Putamen (tissue), 1 donor: ENCODE results near the gene TRIM28.
"Not testable (repeated sequence)": the region's sequence is repeated elsewhere in the genome, so short reads cannot be mapped to it uniquely, and the experiment has no call there.

Experiments
- DNase-seq: peaks from one replicate; pipeline ENCODE4 v3.0.0-alpha.2; 2016; ENCODE audit warnings: low spot score

Gene TRIM28

GRCh38 chr19:58543826-58544590, at the start of gene TRIM28:
TRIM28 (plus strand) TSS chr19:58544064; CDS start chr19:58544758, 694 bp downstream.
- DNase-seq, result peak; percentile 98

- DNase-seq, result no peak
These were observed 46.2 kb upstream of the TRIM28 start for GRCh38 chr19:58497634-58498170.

GRCh38 chr19:58498316-58499020, 45.4 kb upstream of the TRIM28 start:
- no peak for DNase-seq

GRCh38 chr19:58499021-58499927, 44.6 kb upstream of the TRIM28 start:
- DNase-seq, result peak; percentile 99

- DNase-seq, result no peak
These were observed 43.6 kb upstream of the TRIM28 start for GRCh38 chr19:58500242-58500641.

GRCh38 chr19:58507602-58508223, 36.2 kb upstream of the TRIM28 start:
- not testable (repeated sequence) for DNase-seq

- no peak for DNase-seq
These were observed 34.2 kb upstream of the TRIM28 start for GRCh38 chr19:58509731-58510083.

GRCh38 chr19:58510084-58510862, 33.6 kb upstream of the TRIM28 start:
- DNase-seq, result no peak

- DNase-seq, result no peak
These were observed 32.3 kb upstream of the TRIM28 start, which contains the start of gene SLC27A5 for GRCh38 chr19:58511353-58512208. SLC27A5 (minus strand) TSS chr19:58511992; CDS start chr19:58511955, 37 bp downstream.

GRCh38 chr19:58513213-58513693, 30.6 kb upstream of the TRIM28 start:
- no peak for DNase-seq

- peak; percentile 87 for DNase-seq
These were observed 29.9 kb upstream of the TRIM28 start for GRCh38 chr19:58513694-58514563.

GRCh38 chr19:58514564-58515022, 29.3 kb upstream of the TRIM28 start:
- DNase-seq, result no peak

GRCh38 chr19:58515259-58515658, 28.6 kb upstream of the TRIM28 start:
- DNase-seq, result no peak

- DNase-seq, result no peak
These were observed 27.5 kb upstream of the TRIM28 start for GRCh38 chr19:58516246-58516836.

GRCh38 chr19:58516964-58517833, 26.7 kb upstream of the TRIM28 start:
- no peak for DNase-seq

- DNase-seq, result no peak
These were observed 25.4 kb upstream of the TRIM28 start for GRCh38 chr19:58518256-58519086.
